ENCODE measurements around the gene NFIA. TPM values are rescaled to one million over a fixed set of nuclear protein-coding genes. Genes with fewer than 3 reads are reported as not detected.

Gene NFIA
- total RNA-seq, 1 donor from 2014 or later, result 66.6 TPM

DNA sequence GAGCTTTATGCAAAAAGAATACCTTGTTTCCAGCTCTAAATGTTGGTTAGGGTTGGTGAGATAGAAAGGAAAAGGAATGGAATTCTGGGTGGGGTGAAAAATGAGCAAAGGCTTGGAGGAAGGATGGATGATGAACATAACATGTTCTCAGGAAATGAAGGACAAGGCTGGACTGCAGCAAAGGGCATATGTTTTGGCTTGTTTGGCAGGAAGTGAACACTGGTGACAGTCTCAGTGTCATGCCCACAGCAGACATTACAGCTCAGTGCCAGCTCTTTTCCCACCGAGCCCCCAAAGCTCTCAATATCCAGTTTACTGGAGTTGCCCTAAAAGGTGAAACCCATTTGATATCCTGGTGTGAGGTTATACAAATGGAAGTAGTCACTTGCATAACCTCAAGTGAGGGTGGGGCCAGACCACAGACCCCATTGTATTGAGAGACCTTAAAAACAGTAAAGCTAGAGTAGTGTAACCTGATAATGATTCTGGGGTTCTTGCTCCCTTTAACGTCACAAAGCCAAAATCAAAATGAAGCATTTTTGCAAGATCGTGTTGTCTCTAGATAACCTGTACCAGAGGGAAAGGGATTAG is 270.6 kb downstream of the NFIA start:
- TF ChIP-seq, protein P1, sequence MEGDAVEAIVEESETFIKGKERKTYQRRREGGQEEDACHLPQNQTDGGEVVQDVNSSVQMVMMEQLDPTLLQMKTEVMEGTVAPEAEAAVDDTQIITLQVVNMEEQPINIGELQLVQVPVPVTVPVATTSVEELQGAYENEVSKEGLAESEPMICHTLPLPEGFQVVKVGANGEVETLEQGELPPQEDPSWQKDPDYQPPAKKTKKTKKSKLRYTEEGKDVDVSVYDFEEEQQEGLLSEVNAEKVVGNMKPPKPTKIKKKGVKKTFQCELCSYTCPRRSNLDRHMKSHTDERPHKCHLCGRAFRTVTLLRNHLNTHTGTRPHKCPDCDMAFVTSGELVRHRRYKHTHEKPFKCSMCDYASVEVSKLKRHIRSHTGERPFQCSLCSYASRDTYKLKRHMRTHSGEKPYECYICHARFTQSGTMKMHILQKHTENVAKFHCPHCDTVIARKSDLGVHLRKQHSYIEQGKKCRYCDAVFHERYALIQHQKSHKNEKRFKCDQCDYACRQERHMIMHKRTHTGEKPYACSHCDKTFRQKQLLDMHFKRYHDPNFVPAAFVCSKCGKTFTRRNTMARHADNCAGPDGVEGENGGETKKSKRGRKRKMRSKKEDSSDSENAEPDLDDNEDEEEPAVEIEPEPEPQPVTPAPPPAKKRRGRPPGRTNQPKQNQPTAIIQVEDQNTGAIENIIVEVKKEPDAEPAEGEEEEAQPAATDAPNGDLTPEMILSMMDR (IDR thresholded peaks at IDR 0.05), result no peak
- Histone ChIP-seq H3K27ac (no peak overlapping the region), H3K27me3 (no peaks in the 10 kb centered on the region), H3K4me3 (no peak overlapping the region), H3K9me3 (no peaks in the 10 kb centered on the region), H3K4me1 (no peaks in the 10 kb centered on the region), H3K36me3 (peaks cover 14% of the 10 kb centered on the region)
- intact Hi-C loops (cut with DNase I), result no loop called here
- ATAC-seq, result no peak
- DNase-seq, result no peak

DNA sequence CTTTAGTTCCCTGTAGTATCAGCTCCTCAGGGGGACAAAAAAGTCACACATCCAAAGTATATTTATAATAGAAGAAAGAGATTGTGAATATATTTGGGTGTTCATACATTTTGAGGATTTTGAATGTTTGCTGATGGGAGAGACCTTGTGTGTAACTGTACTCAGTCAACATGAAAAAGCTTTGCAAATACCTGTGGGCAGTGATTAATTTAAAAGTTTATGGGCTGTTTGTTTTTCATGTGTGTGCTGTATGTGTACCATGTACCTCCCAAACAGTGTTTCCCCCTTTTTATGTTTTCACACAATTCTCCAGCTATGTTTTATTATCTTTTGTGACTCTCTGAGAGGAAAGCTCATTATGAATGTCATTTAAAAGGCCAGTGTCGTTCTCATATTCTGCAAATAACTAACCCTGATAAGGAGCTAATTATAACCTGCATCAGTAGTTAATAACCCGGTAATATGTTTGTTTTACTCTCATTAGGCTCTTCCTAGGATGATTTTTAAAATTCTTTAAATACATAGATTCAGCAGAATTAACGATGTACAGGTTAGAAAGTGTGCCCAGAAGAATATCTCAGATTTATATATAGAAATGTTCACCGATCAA is 271.5 kb downstream of the NFIA start:
- TF ChIP-seq, protein P1 (IDR thresholded peaks at IDR 0.05), result no peak
- H3K4me3 ChIP-seq, result no peak overlapping the region
- H3K27me3 ChIP-seq, result no peaks in the 10 kb centered on the region
- no peak for ATAC-seq
- intact Hi-C loops (cut with DNase I), result no loop called here
- DNase-seq, result no peak
- H3K27ac ChIP-seq, result no peak overlapping the region
- H3K4me1 ChIP-seq, result no peaks in the 10 kb centered on the region
- peaks cover 14% of the 10 kb centered on the region for H3K36me3 ChIP-seq
- no peaks in the 10 kb centered on the region for H3K9me3 ChIP-seq

DNA sequence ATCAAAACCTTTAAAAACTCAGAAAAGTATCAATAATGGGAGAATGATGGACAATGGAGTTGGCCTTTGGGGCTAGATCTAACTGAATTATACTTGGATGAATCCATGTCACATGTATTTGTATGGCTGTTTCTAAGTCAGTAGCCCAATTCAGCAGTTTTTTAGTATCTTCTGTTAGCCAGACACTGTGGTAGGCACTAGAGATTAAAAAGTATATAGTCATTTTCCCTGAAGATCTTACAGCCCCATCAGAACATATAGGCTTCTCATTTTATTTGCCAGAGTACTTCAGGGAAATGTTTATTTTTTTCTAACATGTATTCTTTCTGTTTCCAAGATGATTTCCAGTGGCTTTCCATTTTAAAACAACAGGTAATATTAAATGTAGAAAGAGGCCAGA is 273.7 kb downstream of the NFIA start:
- no peaks in the 10 kb centered on the region for H3K27me3 ChIP-seq
- no peak overlapping the region for H3K4me3 ChIP-seq
- H3K4me1 ChIP-seq, result no peaks in the 10 kb centered on the region
- intact Hi-C loops (cut with DNase I), result no loop called here
- ATAC-seq, result no peak
- no peak for DNase-seq
- no peaks in the 10 kb centered on the region for H3K9me3 ChIP-seq
- H3K36me3 ChIP-seq, result peaks cover 26% of the 10 kb centered on the region
- H3K27ac ChIP-seq, result no peak overlapping the region
- TF ChIP-seq, protein P1 (IDR thresholded peaks at IDR 0.05), result no peak

GRCh38 chr1:61356995-61357394 is 274.6 kb downstream of the NFIA start:
- peaks cover 31% of the 10 kb centered on the region for H3K36me3 ChIP-seq
- no peak overlapping the region for H3K4me3 ChIP-seq
- DNase-seq (no peak), ATAC-seq (no peak)
- H3K27me3 ChIP-seq, result no peaks in the 10 kb centered on the region
- intact Hi-C loops (cut with DNase I), result no loop called here
- no peak overlapping the region for H3K27ac ChIP-seq
- TF ChIP-seq, protein P1 (IDR thresholded peaks at IDR 0.05), result no peak
- H3K4me1 ChIP-seq, result no peaks in the 10 kb centered on the region
- no peaks in the 10 kb centered on the region for H3K9me3 ChIP-seq

DNA sequence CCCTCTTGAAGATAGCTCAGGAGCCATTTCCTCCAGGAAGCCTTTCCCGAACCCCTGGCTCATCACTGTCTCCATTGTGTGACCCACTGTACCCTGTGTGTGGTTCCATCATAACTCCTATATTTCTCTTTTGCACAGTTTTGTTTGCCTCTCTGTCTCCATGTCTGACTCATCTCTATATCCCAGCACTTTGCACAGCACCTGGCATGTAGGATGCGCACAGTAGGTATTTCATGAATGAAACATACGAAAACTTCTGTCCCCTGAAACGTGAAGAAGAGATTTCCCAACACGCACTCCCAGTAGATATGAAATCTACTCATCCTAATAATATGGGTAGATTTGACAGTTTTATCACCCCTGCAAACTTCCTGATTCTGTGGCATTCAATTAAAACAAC is 275.2 kb downstream of the NFIA start:
- H3K27me3 ChIP-seq, result no peaks in the 10 kb centered on the region
- intact Hi-C loops (cut with DNase I), result no loop called here
- DNase-seq, result no peak
- no peak overlapping the region for H3K4me3 ChIP-seq
- TF ChIP-seq, protein P1 (IDR thresholded peaks at IDR 0.05), result no peak
- no peaks in the 10 kb centered on the region for H3K4me1 ChIP-seq
- no peak for ATAC-seq
- no peaks in the 10 kb centered on the region for H3K9me3 ChIP-seq
- no peak overlapping the region for H3K27ac ChIP-seq
- H3K36me3 ChIP-seq, result peaks cover 31% of the 10 kb centered on the region
